Progenitor cell of endocrine pancreas (in vitro differentiated cells): ENCODE data around the gene MSX2. TPM values are rescaled to one million over a fixed set of nuclear protein-coding genes. Genes with fewer than 3 reads are reported as not detected.

Source experiments
- DNase-seq: peaks from one replicate; pipeline ENCODE4 v3.0.0; 2021; ENCODE audit warnings: low spot score; ENCODE audit not compliant: unreplicated experiment
- H3K27ac Mint-ChIP-seq: 2 replicates; pipeline ENCODE4 v1.8.0; 2021; ENCODE audit warnings: mild to moderate bottlenecking, moderate library complexity, mixed read lengths
- H3K27me3 Mint-ChIP-seq: 2 replicates; pipeline ENCODE4 v1.8.0; 2021; ENCODE audit warnings: mixed read lengths
- H3K36me3 Mint-ChIP-seq: 2 replicates; pipeline ENCODE4 v1.8.0; 2022; ENCODE audit warnings: mixed read lengths; ENCODE audit not compliant: insufficient read depth
- H3K4me1 Mint-ChIP-seq: 2 replicates; pipeline ENCODE4 v1.8.0; 2021; ENCODE audit warnings: low read depth, mixed read lengths
- H3K4me3 Mint-ChIP-seq: 2 replicates; pipeline ENCODE4 v1.8.0; 2021; ENCODE audit warnings: low read depth, mild to moderate bottlenecking, moderate library complexity, mixed read lengths
- H3K9me3 Mint-ChIP-seq: 2 replicates; pipeline ENCODE4 v1.8.0; 2021; ENCODE audit warnings: low read depth, mixed read lengths
- CTCF ChIP-seq: fragments of 200-600 bp; sonication (generic); IDR thresholded peaks from one replicate; pipeline ENCODE4 v1.5.0; 2021; ENCODE audit warnings: antibody characterized with exemption, mild to moderate bottlenecking; ENCODE audit not compliant: unreplicated experiment
- total RNA-seq: library from RNA; stranded (reverse); gene quantifications from 2 replicates; pipeline ENCODE4 v1.2.1, GENCODE V29; 2021

The MSX2 gene
- total RNA-seq, 1 donor from 2014 or later: 5.8 TPM

- Mint-ChIP-seq H3K36me3 (no peaks in the 10 kb centered on the region), H3K27me3 (peaks cover 32% of the 10 kb centered on the region), H3K4me1 (peaks cover 6% of the 10 kb centered on the region), H3K9me3 (no peaks in the 10 kb centered on the region), H3K27ac (no peak overlapping the region), H3K4me3 (no peak overlapping the region)
- TF ChIP-seq CTCF: no peak
- no peak for DNase-seq
Observed at GRCh38 chr5:174707671-174708070, 16.7 kb upstream of the MSX2 start.

GRCh38 chr5:174708476-174709207 lies 15.7 kb upstream of the MSX2 start:
- H3K9me3 Mint-ChIP-seq: no peaks in the 10 kb centered on the region
- H3K27me3 Mint-ChIP-seq: peaks cover 38% of the 10 kb centered on the region
- H3K4me3 Mint-ChIP-seq: no peak overlapping the region
- DNase-seq: no peak
- no peak overlapping the region for H3K27ac Mint-ChIP-seq
- no peaks in the 10 kb centered on the region for H3K36me3 Mint-ChIP-seq
- TF ChIP-seq CTCF: no peak
- H3K4me1 Mint-ChIP-seq: peaks cover 6% of the 10 kb centered on the region

- H3K36me3 Mint-ChIP-seq: no peaks in the 10 kb centered on the region
Observed at GRCh38 chr5:174714751-174715150, 9.6 kb upstream of the MSX2 start.

GRCh38 chr5:174715804-174716203 lies 8.6 kb upstream of the MSX2 start:
- Mint-ChIP-seq H3K27me3 (peaks cover 65% of the 10 kb centered on the region), H3K9me3 (no peaks in the 10 kb centered on the region), H3K27ac (no peak overlapping the region), H3K4me3 (no peak overlapping the region), H3K36me3 (no peaks in the 10 kb centered on the region), H3K4me1 (peaks cover 4% of the 10 kb centered on the region)
- no peak for DNase-seq
- no peak for TF ChIP-seq CTCF

More at GRCh38 chr5:174714751-174715150, 9.6 kb upstream of the MSX2 start:
- no peaks in the 10 kb centered on the region for H3K9me3 Mint-ChIP-seq
- no peak overlapping the region for H3K4me3 Mint-ChIP-seq
- no peak for DNase-seq
- no peaks in the 10 kb centered on the region for H3K4me1 Mint-ChIP-seq
- peaks cover 58% of the 10 kb centered on the region for H3K27me3 Mint-ChIP-seq
- TF ChIP-seq CTCF: no peak
- H3K27ac Mint-ChIP-seq: no peak overlapping the region

- Mint-ChIP-seq H3K27me3 (peaks cover 76% of the 10 kb centered on the region), H3K4me1 (peaks cover 6% of the 10 kb centered on the region), H3K36me3 (no peaks in the 10 kb centered on the region), H3K4me3 (no peak overlapping the region), H3K27ac (no peak overlapping the region), H3K9me3 (no peaks in the 10 kb centered on the region)
- TF ChIP-seq CTCF: no peak
- DNase-seq: no peak
Observed at GRCh38 chr5:174717826-174718455, 6.4 kb upstream of the MSX2 start.
